HG03432 (cell line): Measurements from ENCODE around the gene KCNAB2.

ENCODE experiments used
- ATAC-seq: cut with Tn5 transposase; IDR thresholded peaks from one replicate; pipeline ENCODE4 v1.9.1; 2021; ENCODE audit warnings: mild to moderate bottlenecking, moderate library complexity; ENCODE audit not compliant: unreplicated experiment

Gene KCNAB2

GRCh38 chr1:6106321-6106731 lies 60.6 kb downstream of the KCNAB2 start:
- ATAC-seq: no peak

- no peak for ATAC-seq
Observed at GRCh38 chr1:6106977-6107376, 61.3 kb downstream of the KCNAB2 start.

- ATAC-seq: no peak
Observed at GRCh38 chr1:6107409-6108356, 62.0 kb downstream of the KCNAB2 start.

GRCh38 chr1:6108476-6108875 lies 62.8 kb downstream of the KCNAB2 start:
- ATAC-seq: no peak

- no peak for ATAC-seq
Observed at GRCh38 chr1:6108937-6109614, 63.4 kb downstream of the KCNAB2 start.

DNA sequence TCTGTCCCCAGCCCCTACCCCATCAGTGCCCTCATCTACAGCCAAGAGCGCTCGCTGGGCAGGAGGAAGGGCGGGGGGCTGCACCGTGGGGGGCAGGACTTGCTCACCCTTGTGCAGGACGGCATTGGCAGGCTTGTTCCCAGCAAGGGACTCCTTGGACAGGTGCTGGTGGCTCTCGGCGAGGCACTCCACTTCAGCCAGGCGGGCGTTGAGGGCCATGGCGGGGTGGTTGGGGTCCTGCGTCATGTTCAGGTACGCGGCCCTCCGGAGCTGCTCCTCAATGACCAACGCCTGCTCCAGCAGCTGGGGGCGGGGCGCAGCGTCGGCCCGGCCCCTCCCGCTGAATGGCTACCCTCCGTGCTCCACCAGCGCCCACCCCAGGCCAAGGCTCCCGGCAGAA lies 64.0 kb downstream of the KCNAB2 start:
- ATAC-seq: no peak

DNA sequence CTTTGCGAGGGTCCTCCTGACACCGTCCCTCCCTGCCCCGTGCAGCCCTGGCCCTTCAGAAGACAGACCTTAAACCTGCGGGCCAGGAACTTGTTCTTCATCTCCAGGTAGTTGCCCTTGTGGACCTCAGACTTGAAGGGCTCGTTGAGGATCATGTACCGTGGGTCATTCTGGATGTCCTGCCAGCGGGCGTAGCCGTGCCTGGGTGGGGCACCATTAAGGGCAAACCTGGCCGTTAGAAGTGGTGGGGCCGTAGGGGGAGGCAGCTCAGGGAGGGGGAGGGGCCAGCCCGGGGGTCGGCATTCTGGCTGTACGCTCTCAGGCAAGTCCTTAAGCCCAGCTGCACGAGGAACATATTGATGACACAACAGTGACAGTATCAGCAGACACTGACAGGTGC lies 64.6 kb downstream of the KCNAB2 start:
- no peak for ATAC-seq

- ATAC-seq: no peak
Observed at GRCh38 chr1:6111571-6111970, 65.9 kb downstream of the KCNAB2 start.

GRCh38 chr1:6111991-6112689 lies 66.5 kb downstream of the KCNAB2 start:
- no peak for ATAC-seq

DNA sequence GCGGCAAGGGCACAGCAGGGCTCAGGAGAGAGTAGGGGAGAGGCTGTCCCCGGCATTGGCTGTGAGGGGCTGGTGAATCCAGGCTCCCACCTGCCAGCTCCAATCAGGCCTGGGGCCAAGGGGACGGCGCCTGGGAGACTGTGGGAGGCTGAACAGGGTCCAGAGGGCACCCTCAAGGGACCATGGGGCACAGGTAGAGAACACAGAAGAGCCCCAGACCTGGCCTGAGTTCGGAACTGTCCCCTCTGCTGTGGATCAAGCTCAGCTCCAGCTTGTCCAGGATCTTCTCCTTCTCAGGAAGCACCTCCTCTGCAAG lies 67.0 kb downstream of the KCNAB2 start:
- ATAC-seq: no peak

- no peak for ATAC-seq
Observed at GRCh38 chr1:6113116-6113515, 67.4 kb downstream of the KCNAB2 start.

DNA sequence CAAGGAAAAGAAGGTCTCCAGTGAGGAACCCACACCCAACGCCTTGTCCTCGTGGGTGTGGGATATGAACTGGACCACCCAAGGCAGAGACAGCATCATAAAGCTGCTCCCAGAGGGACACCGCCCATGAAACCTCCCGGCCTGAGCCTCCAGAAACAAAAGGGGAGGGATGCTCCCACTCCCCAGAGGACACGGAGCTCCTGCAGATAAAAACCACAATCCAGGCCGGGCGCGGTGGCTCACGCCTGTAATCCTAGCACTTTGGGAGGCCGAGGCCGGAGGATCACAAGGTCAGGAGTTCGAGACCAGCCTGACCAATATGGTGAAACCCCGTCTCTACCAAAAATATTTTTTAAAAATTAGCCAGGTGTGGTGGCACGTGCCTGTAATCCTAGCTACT lies 68.1 kb downstream of the KCNAB2 start:
- ATAC-seq: no peak

DNA sequence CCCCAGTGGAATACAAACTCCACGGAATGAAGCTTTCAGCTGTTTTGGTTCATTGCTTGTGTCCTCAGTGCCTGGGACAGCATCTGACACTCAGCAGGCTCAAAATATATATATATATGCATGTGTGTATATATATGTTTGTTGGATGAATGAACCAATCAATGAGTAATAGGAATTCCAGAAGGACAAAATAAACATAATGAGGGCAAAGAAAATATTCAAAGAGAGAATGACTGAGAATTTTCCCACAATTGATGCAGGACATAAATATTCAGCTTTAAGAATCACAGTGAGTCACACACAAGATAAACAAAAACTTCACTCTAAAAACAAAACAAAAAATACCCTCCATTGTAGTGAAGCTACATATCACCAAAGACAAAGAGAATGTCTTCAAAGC lies 70.4 kb downstream of the KCNAB2 start:
- no peak for ATAC-seq

DNA sequence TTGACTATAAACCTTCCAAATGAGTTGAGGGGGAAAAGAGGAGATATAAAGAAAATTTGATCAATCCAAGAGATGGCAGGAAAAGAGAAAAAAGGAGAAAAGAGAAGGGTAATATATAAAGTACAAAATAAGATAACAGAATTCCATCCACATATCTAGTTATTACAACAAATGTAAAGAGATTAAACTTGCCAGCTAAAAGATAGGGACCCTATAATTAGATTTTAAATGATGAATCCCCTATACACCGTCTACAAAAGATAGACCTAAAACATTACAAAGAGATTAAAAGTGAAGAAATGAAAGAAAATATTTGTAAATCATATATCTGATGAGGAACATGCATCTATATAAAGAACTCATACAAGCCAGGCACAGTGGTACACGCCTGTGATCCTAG lies 71.4 kb downstream of the KCNAB2 start:
- no peak for ATAC-seq

DNA sequence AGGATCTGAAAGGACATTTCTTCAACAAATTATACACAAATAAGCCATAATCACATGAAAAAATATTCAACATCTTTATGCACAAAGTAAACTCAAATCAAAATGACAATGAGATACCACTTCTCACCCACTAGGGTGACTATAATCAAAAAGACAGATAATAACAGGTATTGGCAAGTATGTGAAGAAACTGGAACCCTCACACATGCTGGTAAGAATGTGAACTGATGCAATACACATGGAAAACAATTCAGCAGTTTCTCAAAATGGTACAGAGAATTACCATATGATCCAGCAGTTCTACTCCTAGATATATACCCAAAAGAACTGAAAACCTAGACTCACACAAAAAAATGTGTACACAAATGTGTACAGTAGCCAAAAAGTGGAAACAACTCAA lies 71.9 kb downstream of the KCNAB2 start:
- no peak for ATAC-seq

GRCh38 chr1:6118415-6118814 lies 72.7 kb downstream of the KCNAB2 start:
- no peak for ATAC-seq

DNA sequence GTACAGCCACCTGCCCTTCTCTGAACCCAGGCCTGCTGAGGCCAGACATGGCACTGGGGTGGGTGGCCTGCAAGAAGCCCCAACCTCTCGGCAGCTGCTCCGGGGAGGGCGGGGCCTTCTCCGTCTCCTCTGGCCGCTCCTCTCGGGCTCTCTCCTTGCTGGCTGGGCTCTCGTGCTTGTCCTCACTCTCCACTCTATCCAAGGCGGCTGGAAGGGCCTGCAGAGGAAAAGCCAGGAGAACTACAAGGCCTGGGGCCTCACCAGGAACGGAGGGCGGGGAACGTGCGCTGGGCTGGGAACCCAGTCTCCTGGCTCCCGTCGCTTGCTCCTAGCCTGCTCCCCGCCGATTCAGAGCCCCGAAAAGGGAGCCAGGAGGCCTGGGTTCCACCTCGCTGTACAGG lies 75.3 kb downstream of the KCNAB2 start:
- no peak for ATAC-seq

- no peak for ATAC-seq
Observed at GRCh38 chr1:6121651-6122370, 76.1 kb downstream of the KCNAB2 start.

DNA sequence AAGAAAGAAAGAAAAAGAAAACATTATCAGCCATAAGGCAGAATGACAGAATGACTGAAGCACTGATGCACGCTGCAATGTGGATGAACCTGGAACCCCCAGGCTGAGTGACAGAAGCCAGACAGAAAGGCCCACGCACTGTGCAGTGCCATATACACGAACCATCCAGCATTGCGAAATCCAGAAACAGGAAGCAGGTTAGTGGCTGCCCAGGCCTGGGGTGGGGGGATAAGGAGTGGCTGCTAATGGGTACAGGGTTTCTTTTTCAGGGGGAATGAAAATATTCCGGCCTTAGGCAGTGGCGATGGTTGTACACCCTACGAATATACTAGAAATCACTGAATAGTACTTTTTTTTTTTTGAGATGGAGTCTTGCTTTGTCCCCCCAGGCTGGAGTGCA lies 77.4 kb downstream of the KCNAB2 start:
- no peak for ATAC-seq

DNA sequence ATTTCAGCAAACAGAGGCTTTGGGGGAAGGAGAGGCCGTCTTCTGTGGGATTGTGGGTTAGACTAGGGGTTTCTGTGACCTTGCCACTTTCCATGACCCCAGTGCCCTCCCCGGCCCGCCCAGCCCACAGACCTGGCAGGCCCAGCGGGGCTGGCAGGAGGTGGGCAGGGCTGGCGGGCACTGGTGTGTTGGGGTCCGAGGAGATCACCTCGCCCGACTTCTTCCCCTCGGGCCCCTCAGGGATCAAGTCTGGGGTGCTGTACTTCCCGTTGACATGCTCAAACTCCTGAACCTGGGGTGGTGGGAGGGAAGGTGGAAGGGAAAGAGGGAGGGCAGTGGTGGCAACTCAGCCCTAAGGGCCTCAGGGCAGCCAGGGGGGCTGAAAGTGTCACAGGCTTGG lies 78.1 kb downstream of the KCNAB2 start:
- ATAC-seq: no peak

DNA sequence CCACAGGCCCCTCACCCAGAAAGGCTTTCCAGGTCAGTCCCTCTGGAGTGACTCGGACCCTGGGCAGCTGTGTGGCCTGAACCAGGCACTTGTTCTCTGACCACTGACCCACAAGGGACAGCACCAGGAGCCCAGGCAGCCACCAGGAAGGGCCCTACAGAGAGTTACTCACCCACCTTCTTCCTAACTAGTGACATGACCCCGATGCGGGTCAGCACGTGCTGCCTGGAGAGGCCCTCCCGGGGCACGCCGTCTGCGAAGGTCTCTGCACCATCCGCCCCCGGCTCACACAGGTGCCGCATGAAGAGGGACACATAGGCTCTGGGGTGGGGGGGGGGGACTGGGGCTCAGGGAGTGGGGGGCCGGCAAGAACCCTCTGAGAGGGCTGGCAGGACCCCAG lies 78.7 kb downstream of the KCNAB2 start:
- no peak for ATAC-seq
